NB4 (cell line): ENCODE data around the gene PLEKHA5.

ENCODE experiments used
- CTCF ChIP-seq: IDR thresholded peaks from one replicate; pipeline ENCODE4 v1.5.1; 2012; ENCODE audit warnings: low read depth, low read length
- MAX ChIP-seq: IDR thresholded peaks from 2 replicates; pipeline ENCODE4 v1.6.1; 2011; ENCODE audit warnings: low read depth, low read length
- MYC ChIP-seq: IDR thresholded peaks from 2 replicates; pipeline ENCODE4 v1.6.1; 2011; ENCODE audit warnings: low read depth, low read length
- POLR2A ChIP-seq: IDR thresholded peaks from 2 replicates; pipeline ENCODE4 v1.6.1; 2011; ENCODE audit warnings: mild to moderate bottlenecking; ENCODE audit not compliant: insufficient read length; ENCODE audit errors: extremely low read depth

- TF ChIP-seq CTCF (no peak), MAX (no peak), MYC (no peak), POLR2A (no peak)
Observed at GRCh38 chr12:19242581-19242980, 113.0 kb downstream of the PLEKHA5 start.
